Measurements from ENCODE around the gene AHRR. TPM values are rescaled to one million over a fixed set of nuclear protein-coding genes. Genes with fewer than 3 reads are reported as not detected.
"Not testable (repeated sequence)": the region's sequence is repeated elsewhere in the genome, so short reads cannot be mapped to it uniquely, and the experiment has no call there.

Gene AHRR
- total and polyA plus RNA-seq, 12 donors: 0.07 to 1.2 (median 0.33) TPM; not detected in 2

GRCh38 chr5:378976-379742 lies 57.6 kb downstream of the AHRR start:
- intact Hi-C loops (cut with DNase I): no loop called here
- Histone ChIP-seq H3K36me3 (no peaks in the 10 kb centered on the region), H3K27ac (no peak overlapping the region), H3K4me1 (peaks cover 0 to 4% (median 2%) of the 10 kb centered on the region in 9 donors), H3K9me3 (peaks cover 0 to 31% (median 0%) of the 10 kb centered on the region in 11 donors), H3K27me3 (peaks cover 0 to 22% (median 18%) of the 10 kb centered on the region in 7 donors), H3K4me3 (no peak overlapping the region)
- DNase-seq: no peak
- ATAC-seq: no peak
- TF ChIP-seq, protein P1, sequence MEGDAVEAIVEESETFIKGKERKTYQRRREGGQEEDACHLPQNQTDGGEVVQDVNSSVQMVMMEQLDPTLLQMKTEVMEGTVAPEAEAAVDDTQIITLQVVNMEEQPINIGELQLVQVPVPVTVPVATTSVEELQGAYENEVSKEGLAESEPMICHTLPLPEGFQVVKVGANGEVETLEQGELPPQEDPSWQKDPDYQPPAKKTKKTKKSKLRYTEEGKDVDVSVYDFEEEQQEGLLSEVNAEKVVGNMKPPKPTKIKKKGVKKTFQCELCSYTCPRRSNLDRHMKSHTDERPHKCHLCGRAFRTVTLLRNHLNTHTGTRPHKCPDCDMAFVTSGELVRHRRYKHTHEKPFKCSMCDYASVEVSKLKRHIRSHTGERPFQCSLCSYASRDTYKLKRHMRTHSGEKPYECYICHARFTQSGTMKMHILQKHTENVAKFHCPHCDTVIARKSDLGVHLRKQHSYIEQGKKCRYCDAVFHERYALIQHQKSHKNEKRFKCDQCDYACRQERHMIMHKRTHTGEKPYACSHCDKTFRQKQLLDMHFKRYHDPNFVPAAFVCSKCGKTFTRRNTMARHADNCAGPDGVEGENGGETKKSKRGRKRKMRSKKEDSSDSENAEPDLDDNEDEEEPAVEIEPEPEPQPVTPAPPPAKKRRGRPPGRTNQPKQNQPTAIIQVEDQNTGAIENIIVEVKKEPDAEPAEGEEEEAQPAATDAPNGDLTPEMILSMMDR (IDR thresholded peaks at IDR 0.05): no peak
- 90 to 91% methylated on average over 16 of the region's 16 CpGs for WGBS, 2 donors

GRCh38 chr5:380701-381309 lies 59.3 kb downstream of the AHRR start:
- WGBS, 2 donors: 77 to 81% methylated on average over 2 of the region's 2 CpGs
- Histone ChIP-seq H3K4me3 (no peak overlapping the region), H3K27me3 (peaks cover 0 to 5% (median 1%) of the 10 kb centered on the region in 7 donors), H3K4me1 (no peaks in the 10 kb centered on the region), H3K36me3 (no peaks in the 10 kb centered on the region), H3K27ac (no peak overlapping the region), H3K9me3 (peaks cover 0 to 43% (median 9%) of the 10 kb centered on the region in 11 donors)
- TF ChIP-seq, protein P1 (IDR thresholded peaks at IDR 0.05): no peak
- no peak for ATAC-seq
- DNase-seq: no peak
- intact Hi-C loops (cut with DNase I): no loop called here

- no peak overlapping the region for H3K4me3 ChIP-seq
- DNase-seq: no peak
- peaks cover 0 to 50% (median 11%) of the 10 kb centered on the region in 11 donors for H3K9me3 ChIP-seq
- no peak overlapping the region for H3K27ac ChIP-seq
- H3K36me3 ChIP-seq: no peaks in the 10 kb centered on the region
- peaks cover 0 to 12% (median 0%) of the 10 kb centered on the region in 7 donors for H3K27me3 ChIP-seq
- H3K4me1 ChIP-seq: no peaks in the 10 kb centered on the region
- intact Hi-C loops (cut with DNase I): no loop called here
- ATAC-seq: no peak
- TF ChIP-seq, protein P1 (IDR thresholded peaks at IDR 0.05): no peak
These were observed 61.6 kb downstream of the AHRR start for GRCh38 chr5:383066-383465.

DNA sequence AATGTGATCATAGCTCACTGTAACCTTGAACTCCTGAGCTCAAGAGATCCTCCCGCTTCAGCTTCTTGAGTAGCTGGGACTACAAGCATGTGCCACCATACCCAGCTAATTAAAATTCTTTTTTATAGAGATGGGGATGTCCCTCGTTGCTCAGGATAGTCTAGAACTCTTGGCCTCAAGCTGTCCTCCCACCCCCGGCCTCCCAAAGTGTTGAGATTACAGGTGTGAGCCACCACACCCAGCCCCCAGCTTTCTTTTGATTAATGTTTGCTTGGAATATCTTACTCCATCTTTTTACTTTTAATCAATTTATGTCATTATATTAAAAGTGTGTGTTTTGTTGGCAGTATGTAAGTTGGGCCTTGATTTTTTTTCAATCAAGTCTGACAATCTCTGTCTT lies 62.1 kb downstream of the AHRR start:
- ATAC-seq: no peak
- DNase-seq: no peak
- H3K27me3 ChIP-seq: peaks cover 0 to 18% (median 0%) of the 10 kb centered on the region in 7 donors
- no peak overlapping the region for H3K4me3 ChIP-seq
- intact Hi-C loops (cut with DNase I): no loop called here
- no peaks in the 10 kb centered on the region for H3K36me3 ChIP-seq
- TF ChIP-seq, protein P1 (IDR thresholded peaks at IDR 0.05): no peak
- peaks cover 0 to 50% (median 11%) of the 10 kb centered on the region in 11 donors for H3K9me3 ChIP-seq
- no peak overlapping the region for H3K27ac ChIP-seq
- H3K4me1 ChIP-seq: no peaks in the 10 kb centered on the region
- WGBS, 2 donors: 73 to 74% methylated on average over 3 of the region's 3 CpGs

DNA sequence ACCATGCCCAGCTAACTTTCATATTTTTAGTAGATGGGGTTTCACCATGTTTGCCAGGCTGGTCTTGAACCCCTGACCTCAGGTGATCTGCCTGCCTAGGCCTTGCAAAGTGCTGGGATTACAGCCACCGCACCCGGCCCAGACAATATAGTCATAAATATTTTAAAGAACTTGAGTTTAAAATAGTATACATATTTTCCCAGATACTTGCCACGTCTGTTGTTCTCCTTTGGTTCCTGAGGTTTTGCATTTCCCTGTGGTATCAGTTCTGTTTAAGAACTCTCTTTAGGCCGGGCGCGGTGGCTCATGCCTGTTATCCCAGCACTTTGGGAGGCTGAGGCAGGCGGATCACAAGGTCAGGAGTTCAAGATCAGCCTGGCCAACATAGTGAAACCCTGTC lies 63.1 kb downstream of the AHRR start:
- H3K4me1 ChIP-seq; H3K27ac ChIP-seq; intact Hi-C loops (cut with DNase I); H3K4me3 ChIP-seq; ATAC-seq; DNase-seq; H3K36me3 ChIP-seq: not testable (repeated sequence)
- Histone ChIP-seq H3K27me3 (peaks cover 0 to 25% (median 0%) of the 10 kb centered on the region in 7 donors), H3K9me3 (peaks cover 0 to 50% (median 11%) of the 10 kb centered on the region in 11 donors)
- WGBS, 2 donors: 87 to 88% methylated on average over 7 of the region's 7 CpGs

Measured in heart right ventricle (tissue), 16 donors.